Fibroblast of skin of right quadriceps (primary cell): ENCODE data around the gene CORO7.

Source experiments
- DNase-seq: peaks from one replicate; pipeline ENCODE4 v3.0.0-alpha.2; 2013

CORO7 gene

GRCh38 chr16:4332623-4333307 is 83.6 kb downstream of the CORO7 start:
- DNase-seq: no peak

GRCh38 chr16:4332083-4332482 is 84.3 kb downstream of the CORO7 start:
- DNase-seq: no peak

GRCh38 chr16:4330277-4330874 is 86.0 kb downstream of the CORO7 start:
- DNase-seq: peak; percentile 43

GRCh38 chr16:4328782-4329775 is 87.3 kb downstream of the CORO7 start:
- no peak for DNase-seq

- DNase-seq: peak; percentile 78
These were observed 88.2 kb downstream of the CORO7 start for GRCh38 chr16:4328046-4328781.

- no peak for DNase-seq
These were observed 88.9 kb downstream of the CORO7 start for GRCh38 chr16:4327386-4328045.

GRCh38 chr16:4325253-4325758 is 91.1 kb downstream of the CORO7 start:
- DNase-seq: no peak

GRCh38 chr16:4324492-4325252 is 91.7 kb downstream of the CORO7 start:
- DNase-seq: no peak

GRCh38 chr16:4323845-4324488 is 92.4 kb downstream of the CORO7 start:
- peak; percentile 51 for DNase-seq

- DNase-seq: no peak
These were observed 93.1 kb downstream of the CORO7 start for GRCh38 chr16:4323071-4323844.

GRCh38 chr16:4322121-4323052 is 94.0 kb downstream of the CORO7 start:
- no peak for DNase-seq

- no peak for DNase-seq
These were observed 94.9 kb downstream of the CORO7 start for GRCh38 chr16:4321286-4322120.

- no peak for DNase-seq
These were observed 95.7 kb downstream of the CORO7 start for GRCh38 chr16:4320571-4321137.

- no peak for DNase-seq
These were observed 96.7 kb downstream of the CORO7 start for GRCh38 chr16:4319454-4320421.

GRCh38 chr16:4318967-4319366 is 97.4 kb downstream of the CORO7 start:
- DNase-seq: no peak

GRCh38 chr16:4318451-4318910 is 97.9 kb downstream of the CORO7 start:
- DNase-seq: no peak
